ENCODE results near the gene CT55. TPM values are rescaled to one million over a fixed set of nuclear protein-coding genes. Genes with fewer than 3 reads are reported as not detected.
"Not testable (repeated sequence)": the region's sequence is repeated elsewhere in the genome, so short reads cannot be mapped to it uniquely, and the experiment has no call there.

CT55 gene
- total and polyA plus RNA-seq, 2 of the 8 experiments (the other 6 are each of a cell fraction or from before 2014, with no cell fraction given), result 0.15 TPM; not detected in 1

- H3K9me3 ChIP-seq (ENCODE audit: insufficient read depth in 2 of 2, low read depth in 1 of 2, low read length in 1 of 2); H4K20me1 ChIP-seq (replicated peaks in 1 of 2; ENCODE audit: control insufficient read depth in 1 of 2, insufficient read depth in 2 of 2, low read length in 2 of 2); H3K79me2 ChIP-seq (ENCODE audit: control insufficient read depth in 1 of 2, insufficient read depth in 2 of 2, low read length in 2 of 2); FAIRE-seq; H2AFZ ChIP-seq (ENCODE audit: low read length); H2BK5ac ChIP-seq (ENCODE audit: low read depth, low read length); H3K79me1 ChIP-seq (ENCODE audit: low read depth, low read length); H4K8ac ChIP-seq (ENCODE audit: extremely low read depth, insufficient read depth, low read length); H3K23me2 ChIP-seq (ENCODE audit: low read depth, low read length); H3K27me3 ChIP-seq (replicated peaks in 1 of 4; ENCODE audit: control insufficient read depth in 3 of 4, extremely low read depth in 1 of 4, insufficient read depth in 3 of 4, low read length in 3 of 4); H3K4me1 ChIP-seq (replicated peaks in 1 of 4; ENCODE audit: control insufficient read depth in 3 of 4, insufficient read depth in 4 of 4, low read length in 3 of 4); H3K9ac ChIP-seq (replicated peaks in 1 of 4; ENCODE audit: extremely low read depth in 1 of 4, low read depth in 3 of 4, low read length in 3 of 4); H4K5ac ChIP-seq (ENCODE audit: insufficient read length, low read depth, low read length); H3K23ac ChIP-seq (ENCODE audit: insufficient read length); H2BK120ac ChIP-seq (replicated peaks; ENCODE audit: low read depth, low read length); H3K4me3 ChIP-seq (ENCODE audit: extremely low read depth in 1 of 4, insufficient read depth in 2 of 4, low read depth in 3 of 4, low read length in 4 of 4); POLR2A ChIA-PET (ENCODE audit: partially characterized antibody); H3K36me3 ChIP-seq (ENCODE audit: control insufficient read depth in 2 of 4, insufficient read depth in 4 of 4, low read length in 3 of 4); H2BK12ac ChIP-seq (ENCODE audit: low read depth, low read length); H2BK15ac ChIP-seq (ENCODE audit: low read length); H3K14ac ChIP-seq (ENCODE audit: insufficient read length); H3K4me2 ChIP-seq (ENCODE audit: insufficient read depth in 1 of 2, low read depth in 2 of 2, low read length in 2 of 2); H2AK5ac ChIP-seq (ENCODE audit: low read depth, low read length); H4K91ac ChIP-seq (replicated peaks; ENCODE audit: insufficient read length, low read length); H3K27ac ChIP-seq (ENCODE audit: low read depth, low read length); H3K18ac ChIP-seq (ENCODE audit: extremely low read depth, low read length); H3K56ac ChIP-seq (replicated peaks; ENCODE audit: insufficient read length, low read depth, low read length); H2BK20ac ChIP-seq (ENCODE audit: low read length); H3K4ac ChIP-seq (replicated peaks; ENCODE audit: insufficient read length, low read depth, low read length): not testable (repeated sequence)
- CTCF ChIA-PET (ENCODE audit: partially characterized antibody), result interaction anchor here (0.7 to 1.3 kb wide), 3 partner anchors 174 to 261 kb away, joined by 3 read pairs; no protein-coding TSS in a partner anchor
- WGBS, 2 experiments (ENCODE audit: extremely low coverage in 1 of 2, insufficient coverage in 1 of 2, insufficient read length in 1 of 2, insufficient replicate concordance in 2 of 2, low coverage in 1 of 2, low lambda C conversion rate in 2 of 2, missing lambda C conversion rate in 1 of 2), result 19% methylated on average over 9 of the region's 11 CpGs; no CpG with 5 or more reads in 1 of the 2 experiments
- peak in 1 of 2 experiments; percentile 55 for DNase-seq (ENCODE audit: low read depth in 1 of 2, low spot score in 2 of 2)
- TF ChIP-seq CTCF (IDR thresholded peaks at IDR 0.05; ENCODE audit: control extremely low read depth in 1 of 3, insufficient read depth in 1 of 3, low read depth in 1 of 3, low read length in 3 of 3) (peak in 2 of 3 experiments; percentile 28 to 38; a peak in 2 of 4 replicates), RAD21 (IDR thresholded peaks at IDR 0.05 in 1 of 2, conservative IDR thresholded peaks at IDR 0.05 in 1 of 2; ENCODE audit: low read depth in 2 of 2, low read length in 2 of 2) (peak; percentile 50 to 56)
These were observed 35.2 kb upstream of the CT55 start for GRCh38 chrX:135206427-135206826.
